HG02610 (cell line): ENCODE results near the gene NPDC1.
A peak's percentile ranks its signal among the peaks of the same experiment; 100 is the strongest.

Source experiments
- ATAC-seq: cut with Tn5 transposase; IDR thresholded peaks from one replicate; pipeline ENCODE4 v1.9.1; 2021; ENCODE audit warnings: mild to moderate bottlenecking, moderate library complexity; ENCODE audit not compliant: unreplicated experiment

Gene NPDC1

GRCh38 chr9:137046088-137046787 lies at the start of gene NPDC1:
TSS of gene NPDC1 (minus strand) at chr9:137046177. CDS start at chr9:137045989, 188 bp downstream.
- no peak for ATAC-seq

GRCh38 chr9:137089232-137089947 lies 43.4 kb upstream of the NPDC1 start:
- ATAC-seq, result no peak

- no peak for ATAC-seq
Measured at GRCh38 chr9:137088121-137088520, 42.1 kb upstream of the NPDC1 start.

- ATAC-seq, result no peak
Measured at GRCh38 chr9:137087409-137087925, 41.5 kb upstream of the NPDC1 start.

GRCh38 chr9:137086531-137087408 lies 40.8 kb upstream of the NPDC1 start, which contains the start of gene MAN1B1:
TSS of gene MAN1B1 (plus strand) at chr9:137086985. CDS start at chr9:137087000, 15 bp downstream.
- ATAC-seq, result peak; percentile 80

- ATAC-seq, result peak; percentile 4
Measured at GRCh38 chr9:137085920-137086530, 40.0 kb upstream of the NPDC1 start.

GRCh38 chr9:137084526-137084925 lies 38.5 kb upstream of the NPDC1 start:
- ATAC-seq, result no peak

GRCh38 chr9:137083394-137084004 lies 37.5 kb upstream of the NPDC1 start:
- ATAC-seq, result no peak

GRCh38 chr9:137082925-137083290 lies 36.9 kb upstream of the NPDC1 start:
- ATAC-seq, result no peak

GRCh38 chr9:137082222-137082924 lies 36.4 kb upstream of the NPDC1 start:
- ATAC-seq, result no peak

GRCh38 chr9:137080260-137081122 lies 34.5 kb upstream of the NPDC1 start:
- no peak for ATAC-seq

GRCh38 chr9:137079401-137079787 lies 33.4 kb upstream of the NPDC1 start:
- no peak for ATAC-seq

GRCh38 chr9:137078701-137079400 lies 32.9 kb upstream of the NPDC1 start:
- no peak for ATAC-seq

GRCh38 chr9:137077758-137078693 lies 32.0 kb upstream of the NPDC1 start:
- ATAC-seq, result no peak

- ATAC-seq, result no peak
Measured at GRCh38 chr9:137077010-137077747, 31.2 kb upstream of the NPDC1 start, which contains the start of gene UAP1L1. TSS of gene UAP1L1 (plus strand) at chr9:137077517. CDS start at chr9:137077533, 16 bp downstream.

GRCh38 chr9:137076636-137077009 lies 30.6 kb upstream of the NPDC1 start:
- ATAC-seq, result no peak
